Endothelial cell of umbilical vein (primary cell): ENCODE data around the gene DLGAP1.

Experiments
- EZH2 ChIP-seq: IDR thresholded peaks from 2 replicates; pipeline ENCODE4 v1.6.1; 2012; ENCODE audit warnings: borderline replicate concordance, low read depth, mild to moderate bottlenecking, moderate library complexity, low read length, inconsistent platforms; ENCODE audit not compliant: severe bottlenecking
- POLR2AphosphoS5 ChIP-seq: IDR thresholded peaks from 2 replicates; pipeline ENCODE4 v1.6.1; 2012; ENCODE audit warnings: low read depth, mild to moderate bottlenecking, control low read depth, low read length, moderate library complexity; ENCODE audit not compliant: insufficient read depth

DNA sequence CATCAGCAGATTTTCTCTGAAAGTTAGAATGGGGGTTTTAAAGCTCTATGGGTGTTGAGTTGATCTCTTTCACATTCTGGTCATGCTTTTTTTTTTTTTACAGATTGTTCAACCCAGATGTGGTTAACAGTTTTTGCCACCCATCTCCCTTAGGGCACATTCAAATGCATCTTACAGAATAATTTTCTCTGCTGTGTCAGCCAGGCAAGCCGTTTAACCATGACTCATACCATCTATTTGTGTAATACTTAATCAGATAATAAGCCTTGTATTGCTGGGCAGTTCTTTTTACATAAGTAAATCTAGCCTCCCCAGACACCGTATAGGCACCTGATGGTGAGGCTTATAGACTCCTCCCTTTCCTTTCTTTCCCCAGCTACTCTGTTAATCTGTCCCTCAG is 943.1 kb downstream of the DLGAP1 start:
- TF ChIP-seq POLR2AphosphoS5: no peak
- TF ChIP-seq EZH2: no peak
